Measurements from ENCODE around the gene BHLHE40.

Gene BHLHE40

GRCh38 chr3:4997946-4998345, 18.7 kb downstream of the BHLHE40 start:
- in situ Hi-C loops (cut with MboI; ENCODE audit: low sequenced_read_pairs, unreplicated experiment): no loop called here
- no peak for DNase-seq (ENCODE audit: low spot score)
- TF ChIP-seq CTCF (IDR thresholded peaks at IDR 0.05; ENCODE audit: borderline replicate concordance, control extremely low read depth, extremely low read depth, insufficient read depth, missing control alignments): no peak

- no peak for DNase-seq (ENCODE audit: low spot score)
- in situ Hi-C loops (cut with MboI; ENCODE audit: low sequenced_read_pairs, unreplicated experiment): no loop called here
- no peak for TF ChIP-seq CTCF (IDR thresholded peaks at IDR 0.05; ENCODE audit: borderline replicate concordance, control extremely low read depth, extremely low read depth, insufficient read depth, missing control alignments)
Measured at GRCh38 chr3:4999531-5000184, 20.4 kb downstream of the BHLHE40 start.

- no peak for DNase-seq (ENCODE audit: low spot score)
- in situ Hi-C loops (cut with MboI; ENCODE audit: low sequenced_read_pairs, unreplicated experiment): no loop called here
- no peak for TF ChIP-seq CTCF (IDR thresholded peaks at IDR 0.05; ENCODE audit: borderline replicate concordance, control extremely low read depth, extremely low read depth, insufficient read depth, missing control alignments)
Measured at GRCh38 chr3:5001135-5001534, 21.9 kb downstream of the BHLHE40 start.

- DNase-seq (ENCODE audit: low spot score): no peak
- in situ Hi-C loops (cut with MboI; ENCODE audit: low sequenced_read_pairs, unreplicated experiment): no loop called here
- TF ChIP-seq CTCF (IDR thresholded peaks at IDR 0.05; ENCODE audit: borderline replicate concordance, control extremely low read depth, extremely low read depth, insufficient read depth, missing control alignments): no peak
Measured at GRCh38 chr3:5001805-5002173, 22.6 kb downstream of the BHLHE40 start.

- no peak for DNase-seq (ENCODE audit: low spot score)
- TF ChIP-seq CTCF (IDR thresholded peaks at IDR 0.05; ENCODE audit: borderline replicate concordance, control extremely low read depth, extremely low read depth, insufficient read depth, missing control alignments): no peak
- in situ Hi-C loops (cut with MboI; ENCODE audit: low sequenced_read_pairs, unreplicated experiment): no loop called here
Measured at GRCh38 chr3:5002174-5002870, 23.1 kb downstream of the BHLHE40 start.

GRCh38 chr3:5002871-5003247, 23.6 kb downstream of the BHLHE40 start:
- in situ Hi-C loops (cut with MboI; ENCODE audit: low sequenced_read_pairs, unreplicated experiment): no loop called here
- DNase-seq (ENCODE audit: low spot score): no peak
- no peak for TF ChIP-seq CTCF (IDR thresholded peaks at IDR 0.05; ENCODE audit: borderline replicate concordance, control extremely low read depth, extremely low read depth, insufficient read depth, missing control alignments)
